Activated naive CD8-positive, alpha-beta T cell treated with anti-CD3 and anti-CD28 coated beads, Interleukin-2, amount 10 ng/mL, durations not matched to agents 7 days and 5 days (primary cell): ENCODE measurements around the gene CFAP65. TPM values are rescaled to one million over a fixed set of nuclear protein-coding genes. Genes with fewer than 3 reads are reported as not detected.
A peak's percentile ranks its signal among the peaks of the same experiment; 100 is the strongest.

Source experiments
- ATAC-seq: fragments of 150-1000 bp; cut with Tn5 transposase; one replicate; pipeline ENCODE4 v1.10.0; 2021; ENCODE audit warnings: low read depth, moderate library complexity
- POLR2A ChIA-PET: fragments of 350-600 bp; sonication (Branson Sonifier 250); formaldehyde crosslinking; loops from one replicate; lab custom pipeline; 2021; ENCODE audit warnings: antibody characterized with exemption; lab: Charles Lee
- DNase-seq: peaks from one replicate; pipeline ENCODE4 v3.0.0; 2021
- H3K27ac Mint-ChIP-seq: one replicate; pipeline ENCODE4 v1.8.0; 2022; ENCODE audit warnings: mild to moderate bottlenecking, mixed read lengths
- H3K27me3 Mint-ChIP-seq: one replicate; pipeline ENCODE4 v1.8.0; 2022; ENCODE audit warnings: mild to moderate bottlenecking, moderate library complexity, mixed read lengths
- H3K36me3 Mint-ChIP-seq: one replicate; pipeline ENCODE4 v1.8.0; 2021; ENCODE audit warnings: mild to moderate bottlenecking, mixed read lengths
- H3K4me1 Mint-ChIP-seq: one replicate; pipeline ENCODE4 v1.8.0; 2021; ENCODE audit warnings: mixed read lengths
- H3K4me3 Mint-ChIP-seq: one replicate; pipeline ENCODE4 v1.8.0; 2022; ENCODE audit warnings: mild to moderate bottlenecking, moderate library complexity, mixed read lengths
- H3K9me3 Mint-ChIP-seq: one replicate; pipeline ENCODE4 v1.8.0; 2021; ENCODE audit warnings: mixed read lengths
- total RNA-seq, 2 experiments: library from RNA; stranded (reverse); gene quantifications; one replicate each; pipeline ENCODE4 v1.2.3, GENCODE V29; 2021

CFAP65 gene
- total RNA-seq, 2 experiments from 2014 or later: not detected

- POLR2A ChIA-PET: no interaction called here
- H3K4me1 Mint-ChIP-seq: peaks cover 4% of the 10 kb centered on the region
- ATAC-seq (peak; percentile 19), DNase-seq (no peak)
- no peak overlapping the region for H3K27ac Mint-ChIP-seq
- no peaks in the 10 kb centered on the region for H3K36me3 Mint-ChIP-seq
- H3K9me3 Mint-ChIP-seq: no peaks in the 10 kb centered on the region
- peaks cover 74% of the 10 kb centered on the region for H3K27me3 Mint-ChIP-seq
- no peak overlapping the region for H3K4me3 Mint-ChIP-seq
Observed at GRCh38 chr2:219001577-219002394, 39.5 kb downstream of the CFAP65 start.

GRCh38 chr2:219001100-219001576, 40.2 kb downstream of the CFAP65 start:
- Mint-ChIP-seq H3K9me3 (no peaks in the 10 kb centered on the region), H3K27ac (no peak overlapping the region), H3K4me3 (no peak overlapping the region), H3K4me1 (peaks cover 4% of the 10 kb centered on the region), H3K36me3 (no peaks in the 10 kb centered on the region), H3K27me3 (peaks cover 79% of the 10 kb centered on the region)
- POLR2A ChIA-PET: no interaction called here
- DNase-seq: no peak
- ATAC-seq: no peak

- no peaks in the 10 kb centered on the region for H3K36me3 Mint-ChIP-seq
- H3K4me1 Mint-ChIP-seq: peaks cover 5% of the 10 kb centered on the region
- H3K27me3 Mint-ChIP-seq: peaks cover 82% of the 10 kb centered on the region
- ATAC-seq (no peak), DNase-seq (no peak)
- no peak overlapping the region for H3K27ac Mint-ChIP-seq
- POLR2A ChIA-PET: no interaction called here
- H3K9me3 Mint-ChIP-seq: no peaks in the 10 kb centered on the region
- no peak overlapping the region for H3K4me3 Mint-ChIP-seq
Observed at GRCh38 chr2:219000569-219000960, 40.8 kb downstream of the CFAP65 start.

- ATAC-seq (no peak), DNase-seq (no peak)
- H3K4me1 Mint-ChIP-seq: peaks cover 5% of the 10 kb centered on the region
- no peaks in the 10 kb centered on the region for H3K9me3 Mint-ChIP-seq
- POLR2A ChIA-PET: no interaction called here
- peaks cover 82% of the 10 kb centered on the region for H3K27me3 Mint-ChIP-seq
- no peak overlapping the region for H3K4me3 Mint-ChIP-seq
- H3K36me3 Mint-ChIP-seq: no peaks in the 10 kb centered on the region
- H3K27ac Mint-ChIP-seq: no peak overlapping the region
Observed at GRCh38 chr2:218999881-219000568, 41.3 kb downstream of the CFAP65 start.

GRCh38 chr2:218999021-218999880, 42.1 kb downstream of the CFAP65 start:
- Mint-ChIP-seq H3K36me3 (no peaks in the 10 kb centered on the region), H3K4me3 (no peak overlapping the region), H3K4me1 (peaks cover 5% of the 10 kb centered on the region), H3K27me3 (peaks cover 83% of the 10 kb centered on the region), H3K9me3 (no peaks in the 10 kb centered on the region), H3K27ac (no peak overlapping the region)
- no peak for DNase-seq
- POLR2A ChIA-PET: no interaction called here
- no peak for ATAC-seq

GRCh38 chr2:218998414-218999002, 42.8 kb downstream of the CFAP65 start:
- Mint-ChIP-seq H3K36me3 (no peaks in the 10 kb centered on the region), H3K4me3 (no peak overlapping the region), H3K27me3 (peaks cover 83% of the 10 kb centered on the region), H3K9me3 (no peaks in the 10 kb centered on the region), H3K4me1 (peaks cover 5% of the 10 kb centered on the region), H3K27ac (no peak overlapping the region)
- no peak for ATAC-seq
- POLR2A ChIA-PET: no interaction called here
- no peak for DNase-seq

- H3K27ac Mint-ChIP-seq: no peak overlapping the region
- peaks cover 81% of the 10 kb centered on the region for H3K27me3 Mint-ChIP-seq
- DNase-seq: no peak
- H3K4me1 Mint-ChIP-seq: peaks cover 3% of the 10 kb centered on the region
- no peak for ATAC-seq
- POLR2A ChIA-PET: no interaction called here
- no peaks in the 10 kb centered on the region for H3K36me3 Mint-ChIP-seq
- H3K9me3 Mint-ChIP-seq: no peaks in the 10 kb centered on the region
- H3K4me3 Mint-ChIP-seq: no peak overlapping the region
Observed at GRCh38 chr2:218997731-218998130, 43.6 kb downstream of the CFAP65 start.

- no peaks in the 10 kb centered on the region for H3K36me3 Mint-ChIP-seq
- no peak overlapping the region for H3K27ac Mint-ChIP-seq
- H3K4me3 Mint-ChIP-seq: no peak overlapping the region
- H3K27me3 Mint-ChIP-seq: peaks cover 80% of the 10 kb centered on the region
- DNase-seq (no peak), ATAC-seq (no peak)
- peaks cover 1% of the 10 kb centered on the region for H3K4me1 Mint-ChIP-seq
- POLR2A ChIA-PET: no interaction called here
- H3K9me3 Mint-ChIP-seq: no peaks in the 10 kb centered on the region
Observed at GRCh38 chr2:218996937-218997336, 44.4 kb downstream of the CFAP65 start.

GRCh38 chr2:218995972-218996711, 45.2 kb downstream of the CFAP65 start:
- Mint-ChIP-seq H3K27ac (no peak overlapping the region), H3K36me3 (no peaks in the 10 kb centered on the region), H3K4me1 (peaks cover 4% of the 10 kb centered on the region), H3K4me3 (peak overlapping the region; percentile 32), H3K27me3 (peaks cover 86% of the 10 kb centered on the region), H3K9me3 (no peaks in the 10 kb centered on the region)
- POLR2A ChIA-PET: no interaction called here
- ATAC-seq (peak; percentile 66), DNase-seq (peak; percentile 81)

GRCh38 chr2:218995561-218995960, 45.8 kb downstream of the CFAP65 start:
- Mint-ChIP-seq H3K36me3 (no peaks in the 10 kb centered on the region), H3K4me1 (peaks cover 4% of the 10 kb centered on the region), H3K9me3 (no peaks in the 10 kb centered on the region), H3K4me3 (no peak overlapping the region), H3K27me3 (peaks cover 86% of the 10 kb centered on the region), H3K27ac (no peak overlapping the region)
- POLR2A ChIA-PET: interaction anchor here (1.2 kb wide), 1 partner anchor 16 kb away, joined by 4 read pairs; no protein-coding TSS in a partner anchor
- no peak for DNase-seq
- ATAC-seq: no peak

- Mint-ChIP-seq H3K27me3 (peaks cover 90% of the 10 kb centered on the region), H3K36me3 (no peaks in the 10 kb centered on the region), H3K4me3 (no peak within 1 kb of the TSS), H3K9me3 (no peaks in the 10 kb centered on the region), H3K4me1 (peaks cover 4% of the 10 kb centered on the region), H3K27ac (no peak within 1 kb of the TSS)
- DNase-seq: no peak
- no peak for ATAC-seq
- POLR2A ChIA-PET: no interaction called here
Observed at GRCh38 chr2:218993345-218994315, 47.7 kb downstream of the CFAP65 start, which contains the start of gene CRYBA2. CRYBA2 (minus strand) TSS chr2:218993422; CDS start chr2:218993176, 246 bp downstream.
